EL (cell line): ENCODE data around the gene ENKD1.

Experiments used
- DNase-seq: peaks from one replicate; pipeline ENCODE4 v3.0.0-alpha.2; 2016

The ENKD1 gene

GRCh38 chr16:67648764-67649407 lies 17.7 kb downstream of the ENKD1 start:
- DNase-seq, result no peak

- no peak for DNase-seq
Observed at GRCh38 chr16:67648088-67648763, 18.3 kb downstream of the ENKD1 start.

DNA sequence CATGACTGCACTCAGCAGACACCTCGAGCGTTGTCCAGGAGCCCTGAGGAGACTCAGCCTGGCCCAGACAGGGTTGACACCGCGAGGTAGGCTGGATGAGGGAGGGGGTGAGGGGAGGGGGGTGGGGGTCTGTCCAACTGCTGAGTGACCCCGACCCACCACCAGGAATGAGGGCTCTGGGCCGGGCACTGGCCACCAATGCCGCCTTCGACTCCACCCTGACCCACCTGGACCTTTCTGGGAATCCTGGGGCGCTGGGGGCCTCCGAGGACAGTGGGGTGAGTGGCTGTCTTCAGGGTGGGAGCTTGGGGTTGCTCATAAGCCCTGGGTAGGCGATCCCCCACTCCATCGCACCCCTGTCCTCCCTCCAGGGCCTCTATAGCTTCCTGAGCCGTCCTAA lies 18.9 kb downstream of the ENKD1 start:
- no peak for DNase-seq

DNA sequence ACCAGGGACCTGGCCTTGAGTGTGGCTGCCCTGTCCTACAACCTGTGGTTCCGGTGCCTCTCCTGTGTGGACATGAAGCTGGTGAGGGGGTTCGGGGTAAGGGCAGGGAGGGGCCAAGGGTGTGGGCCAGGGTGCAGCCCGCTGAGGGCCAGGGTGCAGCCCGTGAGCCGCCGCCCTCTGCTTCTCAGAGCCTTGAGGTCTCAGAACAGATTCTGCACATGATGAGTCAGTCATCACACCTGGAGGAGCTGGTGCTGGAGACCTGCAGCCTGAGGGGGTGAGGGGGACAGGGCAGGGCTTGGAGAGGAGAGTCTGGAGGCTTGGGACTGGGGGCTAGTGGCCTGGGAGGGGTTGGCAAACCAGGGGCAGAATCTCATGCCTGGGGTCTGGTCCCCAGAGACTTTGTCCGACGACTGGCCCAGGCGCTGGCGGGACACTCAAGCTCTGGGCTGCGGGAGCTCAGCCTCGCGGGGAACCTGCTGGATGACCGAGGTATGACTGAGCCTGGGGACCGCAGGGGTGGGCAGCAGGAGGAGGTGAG lies 19.4 kb downstream of the ENKD1 start:
- DNase-seq, result no peak

DNA sequence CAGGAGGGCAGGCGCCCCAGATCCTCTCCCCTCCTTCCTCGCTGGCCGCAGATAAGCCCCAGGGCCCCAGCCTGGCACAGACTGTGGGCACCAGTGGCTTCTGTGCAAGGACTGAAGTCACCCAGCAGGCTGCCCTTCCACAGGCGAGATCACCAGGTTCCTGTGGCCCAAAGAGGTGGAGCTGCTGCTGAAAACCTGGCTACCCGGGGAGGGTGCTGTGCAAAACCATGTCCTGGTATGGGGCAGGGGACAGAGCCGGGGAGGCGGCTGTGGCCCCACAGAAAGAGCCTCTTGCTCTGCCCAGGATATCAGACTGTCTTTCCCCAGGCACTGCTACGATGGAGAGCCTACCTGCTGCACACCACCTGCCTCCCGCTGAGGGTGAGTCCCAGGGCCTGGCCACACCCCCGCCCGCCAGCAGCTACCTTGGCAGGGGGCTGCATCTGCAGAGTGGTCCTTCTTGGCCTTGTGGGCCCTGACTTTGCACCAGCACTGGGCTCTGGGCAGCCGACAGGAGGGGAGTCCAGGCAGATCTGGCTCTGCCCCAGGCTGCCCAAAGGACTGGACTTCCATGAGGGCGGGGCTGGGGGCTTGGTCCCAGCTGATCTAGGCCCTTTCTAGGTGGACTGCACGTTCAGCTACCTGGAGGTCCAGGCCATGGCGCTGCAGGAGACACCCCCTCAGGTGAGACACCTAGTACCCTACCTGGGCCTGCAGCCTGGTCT lies 21.0 kb downstream of the ENKD1 start:
- no peak for DNase-seq

DNA sequence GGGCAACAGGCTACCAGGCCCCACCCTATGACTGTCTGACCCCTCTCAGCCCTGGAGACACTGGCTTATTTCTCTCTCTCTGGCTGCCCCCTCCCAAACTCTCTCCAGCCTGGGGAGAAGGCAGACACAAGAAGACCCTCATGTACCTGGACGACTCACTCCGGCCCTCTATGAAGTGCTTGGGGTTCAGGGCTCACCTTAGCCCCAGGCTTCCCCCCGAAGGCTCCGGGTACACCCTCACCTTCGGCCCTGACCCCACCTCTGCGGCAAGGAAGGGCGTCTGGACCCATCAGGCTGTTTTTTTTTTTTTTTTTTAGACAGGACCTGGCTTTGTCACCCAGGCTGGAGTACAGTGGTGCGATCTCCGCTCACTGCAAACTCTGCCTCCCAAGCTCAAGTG lies 22.5 kb downstream of the ENKD1 start:
- DNase-seq, result no peak

DNA sequence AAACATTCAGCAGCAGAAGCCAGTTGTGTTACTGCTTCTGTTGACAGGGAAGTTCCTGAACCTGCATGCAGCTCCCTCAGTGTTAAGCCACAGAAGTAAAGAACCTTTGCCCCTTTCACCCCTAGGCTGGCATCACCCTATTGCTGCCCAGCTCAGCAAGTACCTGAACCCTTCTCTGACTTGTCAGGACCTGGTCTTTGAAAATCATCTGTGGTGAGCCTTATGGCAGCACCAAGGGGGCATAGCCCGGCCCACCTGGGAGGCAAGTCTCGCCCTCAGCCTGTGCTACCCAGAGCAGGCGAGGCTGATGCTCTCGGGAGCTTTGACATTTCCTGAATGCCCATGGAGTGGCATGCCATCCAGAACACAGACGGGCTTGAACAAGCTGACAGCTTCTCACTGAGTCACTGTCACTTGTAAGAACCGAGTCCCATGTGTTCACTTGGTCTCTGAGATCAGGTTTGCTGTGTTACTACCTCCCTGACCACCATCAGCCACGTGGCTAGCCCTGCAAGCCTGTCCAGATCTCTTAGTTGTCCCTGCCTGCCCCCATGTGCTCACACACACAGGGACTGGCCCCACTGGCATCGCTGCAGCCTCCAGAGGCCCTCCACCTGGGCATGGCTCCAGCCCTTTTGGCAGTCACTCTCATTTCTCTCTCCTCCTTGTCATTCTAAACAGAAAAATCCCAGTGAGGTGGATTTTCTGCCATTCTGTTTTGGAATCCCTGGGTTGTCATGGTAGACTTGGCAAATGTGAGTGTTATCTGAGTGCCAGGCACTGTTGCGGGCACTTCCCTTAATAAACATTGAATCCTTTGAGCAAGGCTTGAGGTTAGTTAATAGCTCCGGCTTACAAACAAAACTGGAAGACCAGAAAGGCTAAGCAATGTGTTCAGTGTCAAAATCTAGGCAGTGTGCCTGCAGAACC lies 24.5 kb downstream of the ENKD1 start:
- no peak for DNase-seq

DNA sequence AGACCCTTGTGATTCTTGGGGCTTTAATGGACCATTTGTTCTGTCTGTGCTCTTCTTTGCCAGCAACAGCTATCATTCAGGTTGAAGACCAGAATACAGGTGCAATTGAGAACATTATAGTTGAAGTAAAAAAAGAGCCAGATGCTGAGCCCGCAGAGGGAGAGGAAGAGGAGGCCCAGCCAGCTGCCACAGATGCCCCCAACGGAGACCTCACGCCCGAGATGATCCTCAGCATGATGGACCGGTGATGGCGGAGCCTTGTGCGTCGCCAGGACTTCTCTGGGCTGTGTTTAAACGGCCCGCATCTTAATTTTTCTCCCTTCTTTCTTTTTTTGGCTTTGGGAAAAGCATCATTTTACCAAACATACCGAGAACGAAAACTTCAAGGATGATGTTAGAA lies 28.9 kb downstream of the ENKD1 start:
- DNase-seq, result no peak

DNA sequence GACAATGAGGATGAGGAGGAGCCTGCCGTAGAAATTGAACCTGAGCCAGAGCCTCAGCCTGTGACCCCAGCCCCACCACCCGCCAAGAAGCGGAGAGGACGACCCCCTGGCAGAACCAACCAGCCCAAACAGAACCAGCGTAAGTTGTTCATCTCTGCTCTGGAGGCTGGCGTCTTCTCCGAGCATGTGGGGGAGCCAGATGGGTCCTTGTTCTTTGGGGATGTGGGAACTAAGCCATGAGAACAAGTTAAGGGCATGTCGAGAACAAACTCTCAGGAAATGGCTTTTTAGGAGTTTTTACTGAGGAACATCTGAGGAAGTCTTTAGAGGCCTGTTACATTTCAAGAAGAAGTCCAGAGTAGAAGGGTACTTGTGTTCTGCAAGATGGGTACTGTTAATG lies 29.8 kb downstream of the ENKD1 start:
- DNase-seq, result no peak

DNA sequence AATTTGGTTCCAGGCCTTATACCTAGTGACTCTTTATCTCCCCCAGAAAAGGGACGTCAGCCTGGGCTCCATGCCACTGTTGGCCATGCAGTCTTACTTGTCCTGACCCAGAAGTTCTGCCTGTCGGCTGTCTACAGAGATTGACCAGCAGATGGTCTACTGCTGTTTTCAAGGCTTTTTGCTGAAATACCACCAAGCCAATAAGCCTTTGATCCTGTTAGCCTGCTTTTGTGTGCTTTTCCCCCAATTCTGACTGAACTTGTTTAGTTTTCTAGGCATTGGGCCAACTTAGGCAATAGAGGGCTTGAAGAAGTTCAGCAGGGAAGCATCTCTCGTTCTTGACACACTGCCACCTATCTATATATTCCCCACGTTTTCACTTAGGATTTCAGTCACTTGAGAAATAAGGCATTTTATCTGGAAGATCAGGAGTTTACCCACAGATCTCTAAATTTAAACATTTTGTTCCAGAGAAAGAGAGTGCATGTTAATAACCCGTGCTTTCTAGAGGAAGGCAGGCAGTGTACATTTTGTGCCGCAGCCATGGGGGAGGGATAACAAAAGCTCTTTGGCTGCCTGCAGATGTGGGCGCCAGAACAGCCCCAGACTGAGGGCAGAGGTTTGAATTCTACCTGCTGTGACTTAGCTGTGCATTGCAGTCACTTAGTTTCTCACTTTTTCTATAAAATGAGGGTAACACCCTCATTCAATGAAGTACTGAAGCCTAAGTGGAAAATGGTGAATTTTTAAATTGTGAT lies 34.0 kb downstream of the ENKD1 start:
- no peak for DNase-seq

DNA sequence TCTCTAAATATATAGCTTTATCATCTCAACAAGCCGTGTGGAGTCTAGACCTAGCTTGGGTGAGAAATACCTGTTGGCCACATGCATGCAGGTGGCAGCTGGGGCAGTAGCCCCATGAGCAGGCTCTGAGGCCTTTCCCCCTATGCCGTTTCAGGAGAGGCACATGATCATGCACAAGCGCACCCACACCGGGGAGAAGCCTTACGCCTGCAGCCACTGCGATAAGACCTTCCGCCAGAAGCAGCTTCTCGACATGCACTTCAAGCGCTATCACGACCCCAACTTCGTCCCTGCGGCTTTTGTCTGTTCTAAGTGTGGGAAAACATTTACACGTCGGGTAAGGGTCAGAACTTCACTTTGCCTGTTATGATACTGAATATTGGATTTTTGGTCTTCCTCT lies 38.3 kb downstream of the ENKD1 start:
- DNase-seq, result no peak

- no peak for DNase-seq
Observed at GRCh38 chr16:67613808-67614207, 52.7 kb downstream of the ENKD1 start.
